Measurements from ENCODE around the gene ADD1.
A peak's percentile ranks its signal among the peaks of the same experiment; 100 is the strongest.
"Not testable (repeated sequence)": the region's sequence is repeated elsewhere in the genome, so short reads cannot be mapped to it uniquely, and the experiment has no call there.

Gene ADD1

GRCh38 chr4:2954358-2955185, 110.9 kb downstream of the ADD1 start:
- Histone ChIP-seq H3K79me2 (ENCODE audit: control insufficient read depth, insufficient read depth, low read length) (peaks cover 15% of the 10 kb centered on the region), H3K27me3 (ENCODE audit: insufficient read depth, low read length, poor library complexity) (no peaks in the 10 kb centered on the region), H2BK5ac (ENCODE audit: low read length) (no peak overlapping the region), H3K18ac (ENCODE audit: low read length) (no peak overlapping the region), H2AK5ac (ENCODE audit: low read length) (no peak overlapping the region), H3K27ac (ENCODE audit: low read depth, low read length) (no peak overlapping the region), H3K4me3 (ENCODE audit: low read length) (no peak overlapping the region), H2BK120ac (ENCODE audit: low read depth, low read length) (no peak overlapping the region), H3K79me1 (ENCODE audit: low read length) (peaks cover 12% of the 10 kb centered on the region), H3K9ac (ENCODE audit: low read length) (no peak overlapping the region), H3K4ac (ENCODE audit: low read depth, low read length) (no peak overlapping the region), H3K56ac (ENCODE audit: low read length) (no peak overlapping the region), H2BK15ac (replicated peaks; ENCODE audit: low read depth) (no peak overlapping the region), H3K36me3 (ENCODE audit: control insufficient read depth, insufficient read depth, low read length) (peaks cover 20% of the 10 kb centered on the region), H3K4me1 (ENCODE audit: control insufficient read depth, low read depth, low read length) (no peaks in the 10 kb centered on the region), H4K5ac (ENCODE audit: low read length) (no peak overlapping the region), H3K23ac (ENCODE audit: low read length) (no peak overlapping the region), H3K4me2 (ENCODE audit: low read length) (no peak overlapping the region), H4K8ac (ENCODE audit: low read depth, low read length) (no peak overlapping the region)
- DNase-seq, result peak; percentile 76
- no CpG with 5 or more reads among the region's 33 CpGs for WGBS (ENCODE audit: extremely low coverage, insufficient coverage, low lambda C conversion rate)

- H3K56ac ChIP-seq (ENCODE audit: low read length); H4K8ac ChIP-seq (ENCODE audit: low read depth, low read length); H3K18ac ChIP-seq (ENCODE audit: low read length); H3K9ac ChIP-seq (ENCODE audit: low read length); H2BK120ac ChIP-seq (ENCODE audit: low read depth, low read length); H3K4ac ChIP-seq (ENCODE audit: low read depth, low read length); H4K5ac ChIP-seq (ENCODE audit: low read length); DNase-seq; H3K4me1 ChIP-seq (ENCODE audit: control insufficient read depth, low read depth, low read length); H3K23ac ChIP-seq (ENCODE audit: low read length); H3K4me2 ChIP-seq (ENCODE audit: low read length); H3K27ac ChIP-seq (ENCODE audit: low read depth, low read length); H2BK15ac ChIP-seq (replicated peaks; ENCODE audit: low read depth); H3K4me3 ChIP-seq (ENCODE audit: low read length); H3K27me3 ChIP-seq (ENCODE audit: insufficient read depth, low read length, poor library complexity); H2BK5ac ChIP-seq (ENCODE audit: low read length); H2AK5ac ChIP-seq (ENCODE audit: low read length): not testable (repeated sequence)
- H3K36me3 ChIP-seq (ENCODE audit: control insufficient read depth, insufficient read depth, low read length), result peaks cover 15% of the 10 kb centered on the region
- H3K79me1 ChIP-seq (ENCODE audit: low read length), result peaks cover 13% of the 10 kb centered on the region
- WGBS (ENCODE audit: extremely low coverage, insufficient coverage, low lambda C conversion rate), result no CpG with 5 or more reads among the region's 44 CpGs
- peaks cover 19% of the 10 kb centered on the region for H3K79me2 ChIP-seq (ENCODE audit: control insufficient read depth, insufficient read depth, low read length)
Measured at GRCh38 chr4:2955186-2956044, 111.8 kb downstream of the ADD1 start.

- Histone ChIP-seq H3K4ac (ENCODE audit: low read depth, low read length) (no peak overlapping the region), H3K79me1 (ENCODE audit: low read length) (peaks cover 18% of the 10 kb centered on the region), H3K23ac (ENCODE audit: low read length) (no peak overlapping the region), H3K4me3 (ENCODE audit: low read length) (no peak overlapping the region), H4K5ac (ENCODE audit: low read length) (no peak overlapping the region), H3K9ac (ENCODE audit: low read length) (no peak overlapping the region), H2BK5ac (ENCODE audit: low read length) (no peak overlapping the region), H4K8ac (ENCODE audit: low read depth, low read length) (no peak overlapping the region), H2BK15ac (replicated peaks; ENCODE audit: low read depth) (no peak overlapping the region), H2AK5ac (ENCODE audit: low read length) (no peak overlapping the region), H3K4me2 (ENCODE audit: low read length) (no peak overlapping the region), H3K4me1 (ENCODE audit: control insufficient read depth, low read depth, low read length) (no peaks in the 10 kb centered on the region), H3K36me3 (ENCODE audit: control insufficient read depth, insufficient read depth, low read length) (peaks cover 13% of the 10 kb centered on the region), H2BK120ac (ENCODE audit: low read depth, low read length) (no peak overlapping the region), H3K18ac (ENCODE audit: low read length) (no peak overlapping the region), H3K56ac (ENCODE audit: low read length) (no peak overlapping the region), H3K27me3 (ENCODE audit: insufficient read depth, low read length, poor library complexity) (no peaks in the 10 kb centered on the region), H3K79me2 (ENCODE audit: control insufficient read depth, insufficient read depth, low read length) (peaks cover 34% of the 10 kb centered on the region), H3K27ac (ENCODE audit: low read depth, low read length) (no peak overlapping the region)
- DNase-seq, result peak; percentile 78
- WGBS (ENCODE audit: extremely low coverage, insufficient coverage, low lambda C conversion rate), result no CpG with 5 or more reads among the region's 9 CpGs
Measured at GRCh38 chr4:2958446-2958845, 114.8 kb downstream of the ADD1 start.

GRCh38 chr4:2960450-2960849, 116.8 kb downstream of the ADD1 start:
- not testable (repeated sequence) for H2BK5ac ChIP-seq (ENCODE audit: low read length); H2BK120ac ChIP-seq (ENCODE audit: low read depth, low read length); H3K27ac ChIP-seq (ENCODE audit: low read depth, low read length); H3K4me1 ChIP-seq (ENCODE audit: control insufficient read depth, low read depth, low read length); H4K5ac ChIP-seq (ENCODE audit: low read length); H3K4ac ChIP-seq (ENCODE audit: low read depth, low read length); H3K23ac ChIP-seq (ENCODE audit: low read length); DNase-seq; H3K27me3 ChIP-seq (ENCODE audit: insufficient read depth, low read length, poor library complexity); H4K8ac ChIP-seq (ENCODE audit: low read depth, low read length); H3K4me2 ChIP-seq (ENCODE audit: low read length); H3K56ac ChIP-seq (ENCODE audit: low read length); H3K4me3 ChIP-seq (ENCODE audit: low read length); H3K9ac ChIP-seq (ENCODE audit: low read length); H2BK15ac ChIP-seq (replicated peaks; ENCODE audit: low read depth); H2AK5ac ChIP-seq (ENCODE audit: low read length); H3K18ac ChIP-seq (ENCODE audit: low read length)
- peaks cover 34% of the 10 kb centered on the region for H3K79me2 ChIP-seq (ENCODE audit: control insufficient read depth, insufficient read depth, low read length)
- peaks cover 18% of the 10 kb centered on the region for H3K79me1 ChIP-seq (ENCODE audit: low read length)
- no CpG with 5 or more reads among the region's 4 CpGs for WGBS (ENCODE audit: extremely low coverage, insufficient coverage, low lambda C conversion rate)
- peaks cover 10% of the 10 kb centered on the region for H3K36me3 ChIP-seq (ENCODE audit: control insufficient read depth, insufficient read depth, low read length)

- H3K23ac ChIP-seq (ENCODE audit: low read length), result no peak overlapping the region
- H3K56ac ChIP-seq (ENCODE audit: low read length), result peak overlapping the region; percentile 44
- no peak overlapping the region for H2AK5ac ChIP-seq (ENCODE audit: low read length)
- no peak overlapping the region for H2BK5ac ChIP-seq (ENCODE audit: low read length)
- H3K4me3 ChIP-seq (ENCODE audit: low read length), result no peak overlapping the region
- H3K36me3 ChIP-seq (ENCODE audit: control insufficient read depth, insufficient read depth, low read length), result peaks cover 6% of the 10 kb centered on the region
- peak; percentile 40 for DNase-seq
- H3K27me3 ChIP-seq (ENCODE audit: insufficient read depth, low read length, poor library complexity), result no peaks in the 10 kb centered on the region
- no peak overlapping the region for H4K8ac ChIP-seq (ENCODE audit: low read depth, low read length)
- H3K79me2 ChIP-seq (ENCODE audit: control insufficient read depth, insufficient read depth, low read length), result peaks cover 34% of the 10 kb centered on the region
- H3K79me1 ChIP-seq (ENCODE audit: low read length), result peaks cover 17% of the 10 kb centered on the region
- H3K4ac ChIP-seq (ENCODE audit: low read depth, low read length), result no peak overlapping the region
- H3K4me1 ChIP-seq (ENCODE audit: control insufficient read depth, low read depth, low read length), result no peaks in the 10 kb centered on the region
- no peak overlapping the region for H3K27ac ChIP-seq (ENCODE audit: low read depth, low read length)
- H3K4me2 ChIP-seq (ENCODE audit: low read length), result no peak overlapping the region
- no peak overlapping the region for H4K5ac ChIP-seq (ENCODE audit: low read length)
- no peak overlapping the region for H2BK120ac ChIP-seq (ENCODE audit: low read depth, low read length)
- peak overlapping the region; percentile 98 for H3K9ac ChIP-seq (ENCODE audit: low read length)
- WGBS (ENCODE audit: extremely low coverage, insufficient coverage, low lambda C conversion rate), result no CpG with 5 or more reads among the region's 8 CpGs
- H3K18ac ChIP-seq (ENCODE audit: low read length), result no peak overlapping the region
- H2BK15ac ChIP-seq (replicated peaks; ENCODE audit: low read depth), result no peak overlapping the region
Measured at GRCh38 chr4:2961421-2961810, 117.8 kb downstream of the ADD1 start.

Data from mesendoderm (in vitro differentiated cells).